ENCODE data around the gene ATP1A2.

Gene ATP1A2

DNA sequence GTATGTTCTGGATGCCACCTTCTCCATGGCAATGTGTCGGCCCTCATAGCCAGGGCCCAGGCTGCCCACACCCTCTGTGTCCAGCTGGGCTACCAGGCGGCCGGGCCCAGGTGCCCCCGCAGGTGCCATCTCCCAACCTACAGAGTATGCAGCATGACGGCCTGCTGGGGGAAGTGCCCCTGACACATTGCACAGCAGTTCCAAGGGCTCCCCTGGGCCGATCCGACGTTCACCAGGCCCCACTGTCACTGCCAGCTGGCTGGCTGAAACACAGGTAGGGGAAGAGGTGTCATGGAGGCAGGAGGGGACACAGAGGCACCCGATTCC lies 22.5 kb upstream of the ATP1A2 start:
- no peak overlapping the region for H2AFZ ChIP-seq (ENCODE audit: low read depth, low read length, severe bottlenecking)
- H3F3A ChIP-seq (ENCODE audit: insufficient read depth) = no peaks in the 10 kb centered on the region
- no peak overlapping the region for H3K4me3 ChIP-seq (ENCODE audit: insufficient read depth, low read length, poor library complexity, severe bottlenecking)
- no peaks in the 10 kb centered on the region for H3K79me2 ChIP-seq (ENCODE audit: insufficient read depth, low read length)
- no peaks in the 10 kb centered on the region for H4K20me1 ChIP-seq (ENCODE audit: low read depth, low read length)
- H3K27me3 ChIP-seq (ENCODE audit: low read length) = no peaks in the 10 kb centered on the region
- no peaks in the 10 kb centered on the region for H3K36me3 ChIP-seq (ENCODE audit: low read length)
- H3K9me2 ChIP-seq (replicated peaks; ENCODE audit: insufficient read depth, low read length) = no peaks in the 10 kb centered on the region
- no peak overlapping the region for H3K27ac ChIP-seq (ENCODE audit: low read depth, low read length)
- H3K9me3 ChIP-seq (ENCODE audit: insufficient read depth, low read length) = no peaks in the 10 kb centered on the region
- H3K4me2 ChIP-seq (ENCODE audit: low read depth, low read length, poor library complexity, severe bottlenecking) = no peak overlapping the region
- TF ChIP-seq EZH2phosphoT487 (conservative IDR thresholded peaks at IDR 0.05; ENCODE audit: low read length) = no peak
- TF ChIP-seq, protein P1, sequence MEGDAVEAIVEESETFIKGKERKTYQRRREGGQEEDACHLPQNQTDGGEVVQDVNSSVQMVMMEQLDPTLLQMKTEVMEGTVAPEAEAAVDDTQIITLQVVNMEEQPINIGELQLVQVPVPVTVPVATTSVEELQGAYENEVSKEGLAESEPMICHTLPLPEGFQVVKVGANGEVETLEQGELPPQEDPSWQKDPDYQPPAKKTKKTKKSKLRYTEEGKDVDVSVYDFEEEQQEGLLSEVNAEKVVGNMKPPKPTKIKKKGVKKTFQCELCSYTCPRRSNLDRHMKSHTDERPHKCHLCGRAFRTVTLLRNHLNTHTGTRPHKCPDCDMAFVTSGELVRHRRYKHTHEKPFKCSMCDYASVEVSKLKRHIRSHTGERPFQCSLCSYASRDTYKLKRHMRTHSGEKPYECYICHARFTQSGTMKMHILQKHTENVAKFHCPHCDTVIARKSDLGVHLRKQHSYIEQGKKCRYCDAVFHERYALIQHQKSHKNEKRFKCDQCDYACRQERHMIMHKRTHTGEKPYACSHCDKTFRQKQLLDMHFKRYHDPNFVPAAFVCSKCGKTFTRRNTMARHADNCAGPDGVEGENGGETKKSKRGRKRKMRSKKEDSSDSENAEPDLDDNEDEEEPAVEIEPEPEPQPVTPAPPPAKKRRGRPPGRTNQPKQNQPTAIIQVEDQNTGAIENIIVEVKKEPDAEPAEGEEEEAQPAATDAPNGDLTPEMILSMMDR (IDR thresholded peaks at IDR 0.05; ENCODE audit: insufficient read depth, low read length, poor library complexity, severe bottlenecking) = no peak
- H3K9ac ChIP-seq (ENCODE audit: low read length) = no peak overlapping the region

DNA sequence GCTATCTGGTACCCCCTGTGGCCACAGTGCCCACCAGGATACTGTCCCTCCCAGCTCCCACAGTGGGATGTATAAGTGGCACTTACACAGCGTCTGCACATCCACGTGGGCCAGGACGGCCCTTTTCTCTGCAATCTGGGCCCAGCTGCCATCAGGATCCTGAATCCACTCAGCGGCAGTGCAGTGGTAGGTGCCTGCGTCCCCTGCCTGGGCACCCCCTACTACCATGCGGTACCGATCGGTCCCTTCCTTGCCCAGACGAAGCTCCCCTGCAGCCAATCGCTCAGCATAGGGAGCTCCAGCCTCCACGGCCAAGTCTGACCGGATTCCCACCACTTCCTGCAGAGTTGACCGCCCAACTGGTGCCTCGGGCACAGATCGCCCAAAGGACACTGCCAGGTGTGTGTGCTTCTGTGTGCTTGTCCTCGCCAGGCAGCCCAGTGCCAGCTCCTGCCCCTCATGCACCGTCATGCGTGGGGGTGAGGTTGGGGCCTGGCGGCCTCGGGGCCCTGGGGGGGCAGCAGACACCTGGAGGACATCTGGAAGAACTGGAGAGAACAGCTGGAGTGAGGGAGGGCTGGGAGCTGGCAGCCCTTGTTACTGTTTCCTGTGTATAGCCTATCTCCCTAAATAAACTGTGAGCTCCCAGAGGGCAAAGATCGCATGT lies 21.8 kb upstream of the ATP1A2 start:
- TF ChIP-seq, protein P1 (IDR thresholded peaks at IDR 0.05; ENCODE audit: insufficient read depth, low read length, poor library complexity, severe bottlenecking) = no peak
- TF ChIP-seq EZH2phosphoT487 (conservative IDR thresholded peaks at IDR 0.05; ENCODE audit: low read length) = no peak
- no peaks in the 10 kb centered on the region for H3K9me3 ChIP-seq (ENCODE audit: insufficient read depth, low read length)
- no peaks in the 10 kb centered on the region for H4K20me1 ChIP-seq (ENCODE audit: low read depth, low read length)
- no peaks in the 10 kb centered on the region for H3K9me2 ChIP-seq (replicated peaks; ENCODE audit: insufficient read depth, low read length)
- no peak overlapping the region for H3K27ac ChIP-seq (ENCODE audit: low read depth, low read length)
- H2AFZ ChIP-seq (ENCODE audit: low read depth, low read length, severe bottlenecking) = no peak overlapping the region
- H3K36me3 ChIP-seq (ENCODE audit: low read length) = no peaks in the 10 kb centered on the region
- H3K9ac ChIP-seq (ENCODE audit: low read length) = no peak overlapping the region
- no peaks in the 10 kb centered on the region for H3K27me3 ChIP-seq (ENCODE audit: low read length)
- no peak overlapping the region for H3K4me3 ChIP-seq (ENCODE audit: insufficient read depth, low read length, poor library complexity, severe bottlenecking)
- H3K4me2 ChIP-seq (ENCODE audit: low read depth, low read length, poor library complexity, severe bottlenecking) = no peak overlapping the region
- no peaks in the 10 kb centered on the region for H3F3A ChIP-seq (ENCODE audit: insufficient read depth)
- no peaks in the 10 kb centered on the region for H3K79me2 ChIP-seq (ENCODE audit: insufficient read depth, low read length)

DNA sequence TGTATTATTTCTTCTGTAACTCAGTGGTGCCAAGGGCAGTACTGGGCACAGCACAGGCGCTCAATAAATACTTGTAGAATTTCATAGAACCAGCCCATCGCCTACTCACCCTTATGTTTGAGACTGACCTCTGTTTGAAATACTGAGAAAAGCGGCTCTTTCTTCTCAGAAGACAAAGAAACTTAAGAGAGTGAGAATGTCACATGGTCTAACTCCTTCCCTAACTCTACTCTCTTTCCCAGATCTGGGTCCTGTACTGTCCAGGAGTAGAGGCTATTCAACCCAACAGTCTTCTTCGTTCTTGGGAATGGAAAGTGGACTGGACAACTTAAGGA lies 21.3 kb upstream of the ATP1A2 start:
- H3K36me3 ChIP-seq (ENCODE audit: low read length) = no peaks in the 10 kb centered on the region
- no peak overlapping the region for H3K27ac ChIP-seq (ENCODE audit: low read depth, low read length)
- no peak overlapping the region for H3K4me2 ChIP-seq (ENCODE audit: low read depth, low read length, poor library complexity, severe bottlenecking)

More for the DNA sequence above, 21.3 kb upstream of the ATP1A2 start:
- no peaks in the 10 kb centered on the region for H3K9me2 ChIP-seq (replicated peaks; ENCODE audit: insufficient read depth, low read length)
- no peaks in the 10 kb centered on the region for H3K9me3 ChIP-seq (ENCODE audit: insufficient read depth, low read length)
- no peak for TF ChIP-seq EZH2phosphoT487 (conservative IDR thresholded peaks at IDR 0.05; ENCODE audit: low read length)
- TF ChIP-seq, protein P1 (IDR thresholded peaks at IDR 0.05; ENCODE audit: insufficient read depth, low read length, poor library complexity, severe bottlenecking) = no peak
- H4K20me1 ChIP-seq (ENCODE audit: low read depth, low read length) = no peaks in the 10 kb centered on the region
- no peak overlapping the region for H2AFZ ChIP-seq (ENCODE audit: low read depth, low read length, severe bottlenecking)
- H3F3A ChIP-seq (ENCODE audit: insufficient read depth) = no peaks in the 10 kb centered on the region; the same call in 1 of the 2 replicates
- no peak overlapping the region for H3K9ac ChIP-seq (ENCODE audit: low read length)
- no peaks in the 10 kb centered on the region for H3K79me2 ChIP-seq (ENCODE audit: insufficient read depth, low read length)
- H3K27me3 ChIP-seq (ENCODE audit: low read length) = no peaks in the 10 kb centered on the region
- H3K4me3 ChIP-seq (ENCODE audit: insufficient read depth, low read length, poor library complexity, severe bottlenecking) = no peak overlapping the region

Measured in SU-DHL-6 (cell line).